SK-N-SH (cell line): ENCODE results near the gene ASPSCR1. TPM values are rescaled to one million over a fixed set of nuclear protein-coding genes. Genes with fewer than 3 reads are reported as not detected.

Experiments
- CTCF ChIA-PET: fragments of 300-600, 350-600 bp; formaldehyde crosslinking; extraction: SDS; loops from one replicate; lab custom pipeline; 2021; lab: Yijun Ruan, JAX
- POLR2A ChIA-PET: fragments of 350-600 bp; sonication (Branson Sonifier 250); formaldehyde crosslinking; extraction: SDS; loops from one replicate; lab custom pipeline; 2020; ENCODE audit warnings: antibody characterized with exemption, inconsistent platforms; lab: Yijun Ruan, JAX
- DNase-seq: peaks from one replicate; pipeline ENCODE4 v3.0.0; 2012
- H2AFZ ChIP-seq: fragments of 200-600 bp; sonication (generic); 2 replicates; pipeline ENCODE4 v1.8.1; 2016; ENCODE audit warnings: antibody characterized with exemption, mild to moderate bottlenecking, low read depth
- H3F3A ChIP-seq: fragments of 200-600 bp; sonication (generic); replicated peaks from 2 replicates; pipeline ENCODE3; 2016; ENCODE audit warnings: antibody characterized with exemption, mild to moderate bottlenecking; ENCODE audit not compliant: insufficient read depth
- H3K27ac ChIP-seq, 2 experiments: fragments of 200-500 bp in 1 of 2; fragments of 200-600 bp in 1 of 2; sonication (Bioruptor generic) in 1 of 2; sonication (generic), shearing (Covaris generic) in 1 of 2; 2 replicates each; pipeline versions ENCODE4 v1.5.1 to v1.6.1; 2014 to 2016; ENCODE audit warnings: low read depth in 2 of 2, inconsistent platforms in 1 of 2, low read length in 1 of 2, mild to moderate bottlenecking in 1 of 2, mixed read lengths in 1 of 2
- H3K27me3 ChIP-seq: fragments of 200-600 bp; sonication (generic), shearing (Covaris generic); 2 replicates; pipeline ENCODE4 v1.6.1; 2016; ENCODE audit warnings: mixed run types; ENCODE audit not compliant: insufficient read depth
- H3K36me3 ChIP-seq, 2 experiments: fragments of 200-500 bp in 1 of 2; fragments of 200-600 bp in 1 of 2; sonication (Bioruptor generic) in 1 of 2; sonication (generic) in 1 of 2; replicated peaks in 1 of 2; 2 replicates each; pipeline versions ENCODE3 to v1.5.1; 2014 to 2016; ENCODE audit warnings: low read length in 1 of 2, mild to moderate bottlenecking in 1 of 2; ENCODE audit not compliant: insufficient read depth in 2 of 2, control insufficient read depth in 1 of 2
- H3K4me1 ChIP-seq, 2 experiments: fragments of 200-500 bp in 1 of 2; fragments of 200-600 bp in 1 of 2; sonication (Bioruptor generic) in 1 of 2; sonication (generic), shearing (Covaris generic) in 1 of 2; 2 replicates each; pipeline versions ENCODE4 v1.5.1 to v1.6.1; 2014 to 2016; ENCODE audit warnings: low read depth in 1 of 2, low read length in 1 of 2, mixed run types in 1 of 2; ENCODE audit not compliant: insufficient read depth in 2 of 2, control insufficient read depth in 1 of 2
- H3K4me2 ChIP-seq: fragments of 200-600 bp; sonication (generic), shearing (Covaris generic); 2 replicates; pipeline ENCODE4 v1.6.1; 2017; ENCODE audit warnings: mixed run types
- H3K4me3 ChIP-seq, 2 experiments: fragments of 200-500 bp in 1 of 2; fragments of 200-600 bp in 1 of 2; sonication (Bioruptor generic) in 1 of 2; sonication (generic), shearing (Covaris generic) in 1 of 2; 2 replicates each; pipeline versions ENCODE4 v1.5.1 to v1.8.1; 2014 to 2016; ENCODE audit warnings: low read depth in 2 of 2, inconsistent platforms in 1 of 2, low read length in 1 of 2, mild to moderate bottlenecking in 1 of 2, mixed read lengths in 1 of 2, moderate library complexity in 1 of 2
- H3K79me2 ChIP-seq: fragments of 200-600 bp; sonication (generic); 2 replicates; pipeline ENCODE4 v1.8.1; 2017; ENCODE audit warnings: mild to moderate bottlenecking; ENCODE audit not compliant: insufficient read depth
- H3K9ac ChIP-seq: fragments of 200-600 bp; sonication (generic); 2 replicates; pipeline ENCODE4 v1.6.1; 2017; ENCODE audit warnings: mixed run types
- H3K9me2 ChIP-seq: fragments of 200-600 bp; sonication (generic); 2 replicates; pipeline ENCODE4 v1.6.1; 2017; ENCODE audit warnings: mixed run types
- H3K9me3 ChIP-seq: fragments of 200-600 bp; sonication (generic); 2 replicates; pipeline ENCODE4 v1.6.1; 2017; ENCODE audit warnings: mixed run types, mild to moderate bottlenecking, moderate library complexity
- H4K20me1 ChIP-seq: fragments of 200-600 bp; sonication (generic); 2 replicates; pipeline ENCODE4 v1.6.1; 2017; ENCODE audit warnings: mild to moderate bottlenecking, mixed run types; ENCODE audit not compliant: insufficient read depth
- CHD2 ChIP-seq: fragments of 150-350 bp; IDR thresholded peaks from 2 replicates; pipeline ENCODE4 v1.6.1; 2018; ENCODE audit warnings: low read length; ENCODE audit not compliant: partially characterized antibody
- ELF1 ChIP-seq: IDR thresholded peaks from 2 replicates; pipeline ENCODE4 v1.4.0; 2012
- EP300 ChIP-seq, 2 experiments: IDR thresholded peaks; 2 replicates each; pipeline versions ENCODE4 v1.4.0 to v1.6.1; 2012; ENCODE audit warnings: borderline replicate concordance in 1 of 2, low read depth in 1 of 2, low read length in 1 of 2
- GATA2 ChIP-seq: sonication (generic); formaldehyde crosslinking; IDR thresholded peaks from 2 replicates; pipeline ENCODE4 v1.5.0; 2020; ENCODE audit warnings: mild to moderate bottlenecking, missing genetic modification reagents
- MXI1 ChIP-seq: IDR thresholded peaks from 2 replicates; pipeline ENCODE4 v1.6.1; 2012; ENCODE audit warnings: mild to moderate bottlenecking, low read depth, low read length, improper control_type of control experiment
- NRF1 ChIP-seq: IDR thresholded peaks from 2 replicates; pipeline ENCODE4 v1.6.1; 2012; ENCODE audit warnings: low read depth, mild to moderate bottlenecking, low read length
- PBX3 ChIP-seq: IDR thresholded peaks from 2 replicates; pipeline ENCODE4; 2012
- RCOR1 ChIP-seq: fragments of 150-350 bp; IDR thresholded peaks from 2 replicates; pipeline ENCODE4 v1.6.1; 2017; ENCODE audit warnings: antibody characterized with exemption, low read length
- REST ChIP-seq: IDR thresholded peaks from 2 replicates; pipeline ENCODE4 v1.6.1; 2012; ENCODE audit warnings: mild to moderate bottlenecking, low read depth, low read length, moderate library complexity
- ZBTB33 ChIP-seq: IDR thresholded peaks from 2 replicates; pipeline ENCODE4 v1.4.0; 2012; ENCODE audit warnings: low read depth, borderline replicate concordance
- WGBS: methylation state at CpG from one replicate; pipeline ENCODE4 v1.1.6; 2017; ENCODE audit warnings: low lambda C conversion rate; 5-methylcytosine and 5-hydroxymethylcytosine counted together
- polyA plus RNA-seq, 3 experiments: library from polyadenylated mRNA; depleted of rRNA; stranded (reverse); fragments of >200 nt; gene quantifications; 2 replicates each; pipeline ENCODE4 v1.2.3, GENCODE V29; 2012

The ASPSCR1 gene
- polyA plus RNA-seq, 1 of the 3 experiments (the other 2 are of a cell fraction) = 36.2 TPM

GRCh38 chr17:81968396-81968745 lies 9.1 kb upstream of the ASPSCR1 start:
- peaks cover 13% of the 10 kb centered on the region for H3F3A ChIP-seq
- no peak for DNase-seq
- no peaks in the 10 kb centered on the region for H3K9me2 ChIP-seq
- H3K4me2 ChIP-seq = peak overlapping the region; percentile 54
- TF ChIP-seq GATA2 (CRISPR knock-in tag) (no peak), EP300 (IDR thresholded peaks at IDR 0.05; ENCODE audit: borderline replicate concordance in 1 of 2, low read depth in 1 of 2, low read length in 1 of 2) (no peak), MXI1 (no peak), ELF1 (no peak), PBX3 (no peak), REST (no peak), RCOR1 (no peak), NRF1 (no peak), ZBTB33 (no peak), CHD2 (no peak)
- H3K36me3 ChIP-seq = no peaks in the 10 kb centered on the region
- 93% methylated on average over 7 of the region's 7 CpGs for WGBS
- H3K4me1 ChIP-seq = peaks cover 0 to 31% of the 10 kb centered on the region in 2 experiments; a peak in 1 of 4 replicates
- CTCF ChIA-PET = interaction anchor here (0.7 to 14.5 kb wide), 7 partner anchors 8 to 98 kb away, joined by 3 to 1216 read pairs (median 6); partner anchors contain the start of genes ASPSCR1, CENPX, DCXR and LRRC45
- peaks cover 4% of the 10 kb centered on the region; the same call in 1 of the 2 replicates for H3K9me3 ChIP-seq
- no peaks in the 10 kb centered on the region for H4K20me1 ChIP-seq
- no peaks in the 10 kb centered on the region for H3K79me2 ChIP-seq
- peak overlapping the region in 1 of 2 experiments; percentile 84; a peak in 2 of 4 replicates for H3K27ac ChIP-seq
- H3K9ac ChIP-seq = peak overlapping the region; percentile 22; the same call in 1 of the 2 replicates
- no peak overlapping the region for H3K4me3 ChIP-seq
- H2AFZ ChIP-seq = peak overlapping the region; percentile 57; the same call in 1 of the 2 replicates
- H3K27me3 ChIP-seq = no peaks in the 10 kb centered on the region
- POLR2A ChIA-PET = interaction anchor here (1.0 to 2.6 kb wide), 4 partner anchors 8 to 57 kb away, joined by 3 to 11 read pairs (median 6); partner anchors contain the start of genes ASPSCR1, CENPX and LRRC45
